Activated CD8-positive, alpha-beta T cell treated with anti-CD3 and anti-CD28 coated beads, Interleukin-2, amount 10 ng/mL, durations not matched to agents 7 days and 5 days (primary cell): ENCODE measurements around the gene PLCD3. TPM values are rescaled to one million over a fixed set of nuclear protein-coding genes. Genes with fewer than 3 reads are reported as not detected.
"Not testable (repeated sequence)": the region's sequence is repeated elsewhere in the genome, so short reads cannot be mapped to it uniquely, and the experiment has no call there.

ENCODE experiments used
- ATAC-seq: fragments of 150-1000 bp; cut with Tn5 transposase; one replicate; pipeline ENCODE4 v1.10.0; 2021; ENCODE audit warnings: moderate library complexity
- CTCF ChIA-PET: fragments of 350-600 bp; sonication (Branson Sonifier 250); formaldehyde crosslinking; loops from one replicate; lab custom pipeline; 2021; ENCODE audit warnings: antibody characterized with exemption; lab: Charles Lee
- POLR2A ChIA-PET: fragments of 350-600 bp; sonication (Branson Sonifier 250); formaldehyde crosslinking; loops from one replicate; lab custom pipeline; 2021; ENCODE audit warnings: antibody characterized with exemption; lab: Charles Lee
- DNase-seq: peaks from one replicate; pipeline ENCODE4 v3.0.0-alpha.2; 2020
- H3K27ac Mint-ChIP-seq: one replicate; pipeline ENCODE4 v1.8.0; 2021; ENCODE audit warnings: mild to moderate bottlenecking, mixed read lengths
- H3K27me3 Mint-ChIP-seq: one replicate; pipeline ENCODE4 v1.8.0; 2021; ENCODE audit warnings: low read depth, mixed read lengths
- H3K36me3 Mint-ChIP-seq: one replicate; pipeline ENCODE4 v1.8.0; 2021; ENCODE audit warnings: low read depth, mixed read lengths
- H3K4me1 Mint-ChIP-seq: one replicate; pipeline ENCODE4 v1.8.0; 2021; ENCODE audit warnings: low read depth, mixed read lengths
- H3K4me3 Mint-ChIP-seq: one replicate; pipeline ENCODE4 v1.8.0; 2021; ENCODE audit warnings: mild to moderate bottlenecking, mixed read lengths
- H3K9me3 Mint-ChIP-seq: one replicate; pipeline ENCODE4 v1.8.0; 2022; ENCODE audit warnings: mixed read lengths; ENCODE audit not compliant: insufficient read depth
- total RNA-seq, 2 experiments: library from RNA; stranded (reverse); gene quantifications; one replicate each; pipeline ENCODE4 v1.2.3, GENCODE V29; 2021

The PLCD3 gene
- total RNA-seq, 2 experiments from 2014 or later: 4.3 to 4.6 TPM

- DNase-seq (peak; percentile 57), ATAC-seq (no peak)
- POLR2A ChIA-PET: interaction anchor here (1.1 kb wide), 1 partner anchor 16 kb away, joined by 3 read pairs; the partner anchor contains the start of gene HEXIM1
- Mint-ChIP-seq H3K27me3 (peaks cover 10% of the 10 kb centered on the region), H3K4me3 (peak overlapping the region; percentile 67), H3K27ac (no peak overlapping the region), H3K9me3 (no peaks in the 10 kb centered on the region), H3K36me3 (no peaks in the 10 kb centered on the region), H3K4me1 (peaks cover 21% of the 10 kb centered on the region)
- CTCF ChIA-PET: interaction anchor here (0.7 to 10.8 kb wide), 5 partner anchors 18 to 68 kb away, joined by 3 to 365 read pairs (median 3); partner anchors contain the start of gene HEXIM2
These were observed 547 bp downstream of the PLCD3 start for GRCh38 chr17:45131616-45132319.

- peak overlapping the region; percentile 67 for H3K4me3 Mint-ChIP-seq
- peaks cover 13% of the 10 kb centered on the region for H3K4me1 Mint-ChIP-seq
- no peak overlapping the region for H3K27ac Mint-ChIP-seq
- ChIA-PET CTCF (interaction anchor here (0.9 kb wide), 1 partner anchor 61 kb away, joined by 3 read pairs; no protein-coding TSS in a partner anchor), POLR2A (interaction anchor here (1.0 to 1.1 kb wide), 2 partner anchors 17 to 21 kb away, joined by 3 to 4 read pairs; partner anchors contain the start of gene HEXIM1)
- H3K27me3 Mint-ChIP-seq: peaks cover 10% of the 10 kb centered on the region
- no peaks in the 10 kb centered on the region for H3K9me3 Mint-ChIP-seq
- H3K36me3 Mint-ChIP-seq: no peaks in the 10 kb centered on the region
- DNase-seq: no peak
- no peak for ATAC-seq
These were observed 1.4 kb downstream of the PLCD3 start for GRCh38 chr17:45130681-45131615.

GRCh38 chr17:45129940-45130680, 2.2 kb downstream of the PLCD3 start:
- Mint-ChIP-seq H3K4me3 (no peak overlapping the region), H3K27me3 (peaks cover 10% of the 10 kb centered on the region), H3K4me1 (peaks cover 9% of the 10 kb centered on the region), H3K27ac (no peak overlapping the region), H3K36me3 (no peaks in the 10 kb centered on the region), H3K9me3 (no peaks in the 10 kb centered on the region)
- ChIA-PET POLR2A (interaction anchor here (1.0 kb wide), 1 partner anchor 22 kb away, joined by 4 read pairs; no protein-coding TSS in a partner anchor), CTCF (interaction anchor here (0.7 kb wide), 1 partner anchor 25 kb away, joined by 3 read pairs; no protein-coding TSS in a partner anchor)
- ATAC-seq (no peak), DNase-seq (no peak)

- ATAC-seq: no peak
- ChIA-PET CTCF (interaction anchor here (0.7 to 2.0 kb wide), 3 partner anchors 11 to 30 kb away, joined by 3 to 7 read pairs (median 5); no protein-coding TSS in a partner anchor), POLR2A (no interaction called here)
- Mint-ChIP-seq H3K9me3 (no peaks in the 10 kb centered on the region), H3K27ac (no peak overlapping the region), H3K4me3 (no peak overlapping the region), H3K27me3 (peaks cover 10% of the 10 kb centered on the region), H3K36me3 (no peaks in the 10 kb centered on the region), H3K4me1 (peaks cover 8% of the 10 kb centered on the region)
- DNase-seq: no peak
These were observed 2.8 kb downstream of the PLCD3 start for GRCh38 chr17:45129426-45129939.

- POLR2A ChIA-PET: no interaction called here
- ATAC-seq (no peak), DNase-seq (no peak)
- Mint-ChIP-seq H3K27ac (no peak overlapping the region), H3K27me3 (peaks cover 10% of the 10 kb centered on the region), H3K4me1 (peaks cover 8% of the 10 kb centered on the region), H3K4me3 (no peak overlapping the region), H3K9me3 (no peaks in the 10 kb centered on the region), H3K36me3 (no peaks in the 10 kb centered on the region)
- CTCF ChIA-PET: interaction anchor here (1.9 to 2.0 kb wide), 2 partner anchors 10 to 30 kb away, joined by 5 to 7 read pairs; no protein-coding TSS in a partner anchor
These were observed 3.3 kb downstream of the PLCD3 start for GRCh38 chr17:45128989-45129388.

GRCh38 chr17:45128331-45128730, 4.0 kb downstream of the PLCD3 start:
- POLR2A ChIA-PET: no interaction called here

GRCh38 chr17:45127548-45128300, 4.6 kb downstream of the PLCD3 start:
- no peak overlapping the region for H3K4me3 Mint-ChIP-seq
- CTCF ChIA-PET: interaction anchor here (1.9 to 2.1 kb wide), 3 partner anchors 8 to 28 kb away, joined by 5 to 7 read pairs (median 5); partner anchors contain the start of gene ACBD4
- H3K36me3 Mint-ChIP-seq: no peaks in the 10 kb centered on the region
- peaks cover 2% of the 10 kb centered on the region for H3K4me1 Mint-ChIP-seq
- peaks cover 10% of the 10 kb centered on the region for H3K27me3 Mint-ChIP-seq
- H3K27ac Mint-ChIP-seq: no peak overlapping the region
- ATAC-seq: no peak
- POLR2A ChIA-PET: no interaction called here
- DNase-seq: no peak
- H3K9me3 Mint-ChIP-seq: no peaks in the 10 kb centered on the region

More at GRCh38 chr17:45128331-45128730, 4.0 kb downstream of the PLCD3 start:
- CTCF ChIA-PET: interaction anchor here (1.9 to 2.0 kb wide), 2 partner anchors 10 to 29 kb away, joined by 5 to 7 read pairs; no protein-coding TSS in a partner anchor
- H3K4me1 Mint-ChIP-seq: peaks cover 5% of the 10 kb centered on the region
- ATAC-seq (no peak), DNase-seq (no peak)
- H3K27ac Mint-ChIP-seq: no peak overlapping the region
- H3K27me3 Mint-ChIP-seq: peaks cover 10% of the 10 kb centered on the region
- no peaks in the 10 kb centered on the region for H3K9me3 Mint-ChIP-seq
- H3K36me3 Mint-ChIP-seq: no peaks in the 10 kb centered on the region
- no peak overlapping the region for H3K4me3 Mint-ChIP-seq

GRCh38 chr17:45127207-45127547, 5.1 kb downstream of the PLCD3 start:
- ChIA-PET CTCF (interaction anchor here (2.1 kb wide), 1 partner anchor 8 kb away, joined by 5 read pairs; the partner anchor contains the start of gene ACBD4), POLR2A (no interaction called here)
- Mint-ChIP-seq H3K27ac (no peak overlapping the region), H3K4me1 (peaks cover 2% of the 10 kb centered on the region), H3K4me3 (no peak overlapping the region), H3K9me3 (no peaks in the 10 kb centered on the region), H3K27me3 (peaks cover 12% of the 10 kb centered on the region), H3K36me3 (no peaks in the 10 kb centered on the region)
- ATAC-seq (no peak), DNase-seq (no peak)

GRCh38 chr17:45125509-45125908, 6.8 kb downstream of the PLCD3 start:
- POLR2A ChIA-PET: no interaction called here
- H3K9me3 Mint-ChIP-seq: no peaks in the 10 kb centered on the region
- no peaks in the 10 kb centered on the region for H3K36me3 Mint-ChIP-seq
- H3K4me1 Mint-ChIP-seq: no peaks in the 10 kb centered on the region
- H3K27me3 Mint-ChIP-seq: peaks cover 9% of the 10 kb centered on the region
- no peak for ATAC-seq
- CTCF ChIA-PET: interaction anchor here (0.8 to 0.9 kb wide), 2 partner anchors 10 to 24 kb away, joined by 3 read pairs; partner anchors contain the start of gene ACBD4
- no peak for DNase-seq
- no peak overlapping the region for H3K27ac Mint-ChIP-seq
- no peak overlapping the region for H3K4me3 Mint-ChIP-seq

GRCh38 chr17:45124797-45125122, 7.6 kb downstream of the PLCD3 start:
- H3K4me3 Mint-ChIP-seq, H3K4me1 Mint-ChIP-seq, H3K36me3 Mint-ChIP-seq, H3K27ac Mint-ChIP-seq, POLR2A ChIA-PET, ATAC-seq, DNase-seq, H3K9me3 Mint-ChIP-seq: not testable (repeated sequence)
- peaks cover 12% of the 10 kb centered on the region for H3K27me3 Mint-ChIP-seq
- CTCF ChIA-PET: interaction anchor here (0.8 to 1.9 kb wide), 3 partner anchors 11 to 25 kb away, joined by 3 to 9 read pairs (median 3); partner anchors contain the start of gene ACBD4
